ENCODE data around the gene KRT2.

- TF ChIP-seq, protein P1, sequence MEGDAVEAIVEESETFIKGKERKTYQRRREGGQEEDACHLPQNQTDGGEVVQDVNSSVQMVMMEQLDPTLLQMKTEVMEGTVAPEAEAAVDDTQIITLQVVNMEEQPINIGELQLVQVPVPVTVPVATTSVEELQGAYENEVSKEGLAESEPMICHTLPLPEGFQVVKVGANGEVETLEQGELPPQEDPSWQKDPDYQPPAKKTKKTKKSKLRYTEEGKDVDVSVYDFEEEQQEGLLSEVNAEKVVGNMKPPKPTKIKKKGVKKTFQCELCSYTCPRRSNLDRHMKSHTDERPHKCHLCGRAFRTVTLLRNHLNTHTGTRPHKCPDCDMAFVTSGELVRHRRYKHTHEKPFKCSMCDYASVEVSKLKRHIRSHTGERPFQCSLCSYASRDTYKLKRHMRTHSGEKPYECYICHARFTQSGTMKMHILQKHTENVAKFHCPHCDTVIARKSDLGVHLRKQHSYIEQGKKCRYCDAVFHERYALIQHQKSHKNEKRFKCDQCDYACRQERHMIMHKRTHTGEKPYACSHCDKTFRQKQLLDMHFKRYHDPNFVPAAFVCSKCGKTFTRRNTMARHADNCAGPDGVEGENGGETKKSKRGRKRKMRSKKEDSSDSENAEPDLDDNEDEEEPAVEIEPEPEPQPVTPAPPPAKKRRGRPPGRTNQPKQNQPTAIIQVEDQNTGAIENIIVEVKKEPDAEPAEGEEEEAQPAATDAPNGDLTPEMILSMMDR (IDR thresholded peaks at IDR 0.05): no peak
- TF ChIP-seq POLR2A (IDR thresholded peaks at IDR 0.05): no peak
Measured at GRCh38 chr12:52600475-52600874, 51.5 kb downstream of the KRT2 start.

All from thyroid gland (tissue), 4 donors.